HL-60/S4 (cell line): Measurements from ENCODE around the gene CYP51A1.
"Not testable (repeated sequence)": the region's sequence is repeated elsewhere in the genome, so short reads cannot be mapped to it uniquely, and the experiment has no call there.

ENCODE experiments used
- in situ Hi-C: fragments of 300-500 bp; cut with MboI; formaldehyde crosslinking; loops from 2 replicates; pipeline ENCODE4 v1.14.3; 2022; ENCODE audit warnings: low sequenced_read_pairs

CYP51A1 gene

GRCh38 chr7:92131764-92132330 is 2.4 kb downstream of the CYP51A1 start:
- in situ Hi-C loops = no loop called here

- in situ Hi-C loops = no loop called here
These were observed 3.2 kb downstream of the CYP51A1 start for GRCh38 chr7:92131093-92131492.

GRCh38 chr7:92121681-92122080 is 12.6 kb downstream of the CYP51A1 start:
- in situ Hi-C loops = no loop called here

GRCh38 chr7:92119213-92119759 is 15.0 kb downstream of the CYP51A1 start:
- in situ Hi-C loops = no loop called here

GRCh38 chr7:92116949-92117348 is 17.3 kb downstream of the CYP51A1 start:
- in situ Hi-C loops = no loop called here

GRCh38 chr7:92115821-92116220 is 18.5 kb downstream of the CYP51A1 start:
- in situ Hi-C loops = no loop called here

GRCh38 chr7:92110857-92111256 is 23.4 kb downstream of the CYP51A1 start:
- in situ Hi-C loops = no loop called here

DNA sequence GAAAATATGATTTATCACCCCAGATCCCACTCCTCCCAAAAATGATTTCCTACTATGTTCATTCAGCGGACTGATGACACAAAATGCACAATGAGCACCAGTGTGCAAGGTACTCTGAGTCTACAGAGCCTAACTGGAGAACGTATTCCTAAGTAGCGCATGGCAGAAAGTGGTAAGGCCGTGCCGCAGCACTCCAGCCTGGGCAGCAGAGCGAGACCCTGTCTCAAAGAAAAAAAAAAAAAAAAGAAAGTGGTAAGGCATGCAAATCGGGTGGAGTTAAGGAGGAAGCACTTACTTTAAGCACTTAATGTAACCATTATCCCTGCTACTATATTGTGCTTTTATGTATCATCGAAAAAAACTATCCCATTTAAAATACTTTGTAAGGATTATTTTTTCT is 25.5 kb downstream of the CYP51A1 start:
- in situ Hi-C loops = no loop called here

DNA sequence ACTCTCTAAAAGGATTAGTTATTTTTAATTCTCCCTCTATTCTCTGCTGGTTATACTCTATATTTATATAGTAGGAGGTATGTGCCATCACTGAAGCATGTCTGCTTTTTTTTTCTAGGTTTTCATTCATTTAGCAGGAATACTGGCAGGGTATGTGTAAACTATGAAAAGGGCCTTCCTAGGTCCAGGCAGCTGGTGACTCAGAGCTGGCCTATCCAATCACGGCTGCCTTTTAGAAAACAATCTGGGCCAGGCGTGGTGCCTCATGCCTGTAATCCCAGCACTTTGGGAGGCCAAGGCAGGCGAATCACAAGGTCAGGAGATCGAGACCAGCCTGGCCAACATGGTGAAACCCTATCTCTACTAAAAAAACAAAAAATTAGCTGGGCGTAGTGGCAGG is 31.4 kb downstream of the CYP51A1 start:
- in situ Hi-C loops = not testable (repeated sequence)

DNA sequence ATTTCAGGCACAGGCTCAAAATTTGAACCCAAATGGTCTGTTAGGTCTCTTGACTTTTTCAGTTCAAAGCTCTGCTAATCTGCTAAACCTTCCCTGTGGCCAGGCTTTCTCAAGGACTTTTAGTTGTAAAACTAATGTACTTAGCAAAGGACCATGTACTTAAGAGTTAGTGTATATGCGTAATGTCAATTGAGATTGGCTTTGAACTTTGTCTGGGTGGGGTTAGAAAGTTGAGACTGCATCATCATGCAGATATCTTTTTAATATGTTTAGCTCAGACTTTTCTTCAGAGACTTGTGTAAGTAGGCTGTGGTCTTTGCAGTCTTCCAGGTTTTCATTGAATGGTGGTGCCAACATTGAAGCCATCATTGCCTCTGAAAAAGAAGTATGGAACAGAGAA is 33.7 kb downstream of the CYP51A1 start:
- in situ Hi-C loops = no loop called here

DNA sequence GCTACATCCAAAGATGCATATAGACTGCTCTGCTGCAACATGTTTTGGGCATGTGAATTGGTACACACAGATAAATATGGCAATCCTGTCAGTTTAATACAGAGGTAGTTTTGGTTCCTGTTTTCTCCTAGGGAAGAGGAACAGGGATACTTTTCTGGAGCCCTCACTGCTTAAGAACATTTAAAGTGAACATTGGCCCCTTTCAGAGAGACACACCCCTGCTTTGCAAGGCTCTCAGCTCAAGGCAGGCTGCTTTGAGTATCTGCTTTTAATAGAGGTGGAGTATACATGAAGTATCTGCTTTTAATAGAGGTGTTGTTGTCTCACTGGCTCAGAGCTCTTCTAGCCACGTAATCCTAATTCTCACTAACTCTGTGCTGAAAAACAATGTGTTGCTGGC is 38.9 kb downstream of the CYP51A1 start:
- in situ Hi-C loops = no loop called here

DNA sequence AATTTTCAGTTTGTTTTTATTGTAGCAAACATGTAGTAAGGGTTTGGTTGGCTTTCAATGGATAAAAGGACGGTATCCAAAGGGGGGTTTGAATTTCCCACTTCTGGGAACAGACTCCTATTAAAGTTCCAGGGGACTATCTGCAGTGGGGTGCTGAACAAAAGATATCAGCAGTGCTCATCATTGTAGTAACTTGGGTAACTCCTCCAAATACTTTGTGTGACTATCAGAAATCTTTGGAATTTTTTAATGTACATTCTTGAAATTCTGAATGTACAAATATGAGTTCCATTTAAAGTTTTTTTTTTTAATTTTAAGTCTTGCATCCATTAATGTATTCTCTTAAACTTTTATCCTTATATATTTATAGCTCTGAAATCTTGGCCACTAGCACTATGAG is 42.1 kb downstream of the CYP51A1 start:
- in situ Hi-C loops = no loop called here

- in situ Hi-C loops = no loop called here
These were observed 46.0 kb downstream of the CYP51A1 start for GRCh38 chr7:92088266-92088665.

GRCh38 chr7:92083922-92084321 is 50.4 kb downstream of the CYP51A1 start:
- in situ Hi-C loops = not testable (repeated sequence)

GRCh38 chr7:92076509-92076908 is 57.8 kb downstream of the CYP51A1 start:
- in situ Hi-C loops = no loop called here

DNA sequence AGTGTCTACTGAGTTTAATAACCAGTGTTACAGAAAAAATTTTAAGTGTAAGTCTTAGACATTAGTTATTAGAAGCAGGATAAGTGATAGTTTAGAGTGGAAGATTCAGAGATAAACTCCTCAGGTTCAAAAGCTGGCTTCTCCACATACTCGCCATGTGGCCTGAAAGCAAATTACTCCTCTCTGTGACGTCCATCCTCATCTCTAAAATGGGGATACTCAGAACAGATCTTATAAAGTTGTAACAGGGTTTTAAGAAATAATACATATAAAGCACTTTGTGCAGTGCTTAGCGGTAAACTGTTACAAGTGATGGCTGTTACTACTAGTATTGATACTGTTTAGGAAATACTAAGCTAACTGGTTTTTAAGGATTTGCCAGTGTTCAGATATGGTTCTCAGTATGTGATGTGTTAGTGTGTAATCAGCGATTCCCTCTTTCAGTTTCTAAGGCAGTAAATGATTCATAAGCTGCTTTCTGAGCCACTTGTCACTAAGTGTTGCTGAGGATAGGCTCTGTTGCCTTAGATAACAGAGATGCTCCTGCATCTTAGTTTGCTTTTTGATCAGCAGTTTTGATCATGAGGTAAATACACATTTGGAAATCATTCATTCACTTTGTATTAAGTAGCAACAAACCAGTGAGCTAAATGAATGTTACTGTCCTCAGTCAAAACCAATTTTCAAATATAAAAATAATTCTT is 58.7 kb downstream of the CYP51A1 start:
- in situ Hi-C loops = no loop called here

DNA sequence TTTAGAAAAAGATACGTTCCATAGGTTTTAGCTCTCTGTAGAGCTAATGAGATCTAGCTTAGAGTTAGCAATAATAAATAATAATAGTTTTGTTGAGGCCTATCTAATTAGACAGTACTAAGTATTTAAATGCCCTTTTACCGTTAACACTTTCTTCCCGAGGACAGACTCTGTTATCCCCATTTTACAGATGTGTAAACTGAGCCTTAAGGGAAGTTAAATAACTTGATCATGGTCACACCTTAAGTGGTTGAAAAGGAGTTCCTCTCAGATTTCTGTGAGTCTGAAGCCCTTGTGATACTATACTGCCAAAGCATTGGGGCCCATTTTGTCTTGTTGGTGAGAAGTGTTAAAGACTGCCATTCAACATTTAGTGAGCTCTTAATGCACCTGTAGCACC is 61.6 kb downstream of the CYP51A1 start:
- in situ Hi-C loops = no loop called here

GRCh38 chr7:92072121-92072520 is 62.2 kb downstream of the CYP51A1 start:
- in situ Hi-C loops = no loop called here

DNA sequence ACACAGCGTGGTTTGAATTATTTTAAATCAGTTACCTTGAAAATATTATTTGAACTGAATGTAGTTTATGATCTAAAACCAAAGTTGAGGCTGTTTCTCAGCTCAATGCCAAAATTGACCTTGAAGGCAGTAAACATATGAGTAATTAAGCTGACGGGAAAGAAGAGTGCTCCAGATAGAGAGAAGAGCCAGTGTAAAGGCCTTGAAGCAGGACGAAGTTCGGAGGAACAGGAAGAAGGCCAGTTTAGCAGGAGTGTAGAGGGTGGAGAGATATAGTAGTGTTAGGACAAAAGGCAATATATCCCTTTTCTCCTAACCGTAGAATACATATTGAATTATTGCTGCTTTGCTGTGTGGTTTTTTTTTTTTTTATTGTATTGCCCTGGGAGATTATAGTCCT is 63.2 kb downstream of the CYP51A1 start:
- in situ Hi-C loops = no loop called here

DNA sequence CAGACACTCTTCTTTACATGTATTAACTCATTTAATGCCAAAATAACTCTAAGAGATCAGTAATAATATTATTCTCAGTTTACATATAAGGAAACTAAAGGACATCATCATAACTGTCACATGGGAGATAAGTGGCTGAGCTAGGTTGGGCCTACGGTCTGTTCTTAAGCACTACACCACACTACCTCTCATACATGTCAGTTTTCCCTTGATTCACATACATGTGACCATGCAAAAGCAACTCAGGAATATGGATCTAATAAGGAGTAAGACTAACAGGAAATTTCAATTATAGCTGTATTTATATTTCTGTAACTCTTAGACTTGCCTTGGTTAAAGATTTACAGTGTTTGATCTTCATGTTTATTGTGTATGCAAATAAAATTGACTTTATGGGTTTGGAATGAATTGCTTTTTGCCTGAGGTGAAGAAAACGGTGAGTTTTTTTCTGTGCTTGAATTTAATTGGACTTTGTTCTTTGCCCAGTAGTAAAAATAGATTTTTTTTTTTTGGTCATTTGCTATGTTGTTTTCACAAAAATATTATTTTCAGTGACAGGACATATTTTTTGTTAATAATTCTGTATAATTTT is 69.7 kb downstream of the CYP51A1 start:
- in situ Hi-C loops = no loop called here
